Testis (tissue), 2 donors: Measurements from ENCODE around the gene E2F6.

Experiments
- POLR2A ChIP-seq: fragments of 450-650 bp; IDR thresholded peaks from one replicate; pipeline ENCODE4 v1.6.1; 2017; ENCODE audit warnings: antibody characterized with exemption, mild to moderate bottlenecking, moderate library complexity
- TF ChIP-seq, protein P1 (sequence below), 3 experiments: fragments of 450-650 bp in 2 of 3; fragments of 200-600 bp in 1 of 3; sonication (generic) in 1 of 3; IDR thresholded peaks; one replicate each; pipeline ENCODE4 v1.5.1; 2016 to 2019; ENCODE audit warnings: antibody characterized with exemption in 3 of 3, mild to moderate bottlenecking in 2 of 3, moderate library complexity in 1 of 3

DNA sequence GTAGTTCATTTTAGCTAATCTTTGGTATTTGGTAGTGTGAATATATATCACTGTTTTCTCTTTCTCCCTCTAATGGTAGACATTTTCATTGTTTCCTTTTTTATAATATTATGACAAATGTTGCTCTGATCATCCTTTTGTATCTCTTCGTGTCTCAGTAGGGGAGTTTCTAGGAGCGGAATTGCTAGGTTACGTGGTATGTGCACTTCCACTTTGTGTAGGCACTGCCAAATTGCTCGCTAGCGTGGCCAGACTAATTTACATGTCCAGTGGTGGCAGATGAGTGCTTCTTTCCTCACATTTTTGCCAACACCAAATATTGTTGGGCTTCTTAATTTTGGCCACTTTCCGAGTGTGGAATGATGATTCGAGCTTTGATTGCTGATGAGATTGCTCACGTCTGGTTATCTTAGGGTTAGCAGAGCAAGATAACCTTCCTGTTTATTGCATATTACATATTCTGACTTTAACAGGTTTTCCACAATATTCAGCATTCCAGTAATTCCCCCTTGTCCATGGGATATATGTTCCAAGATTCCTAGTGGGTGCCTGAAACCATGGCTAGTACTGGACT is 37.5 kb upstream of the E2F6 start:
- TF ChIP-seq, protein P1, sequence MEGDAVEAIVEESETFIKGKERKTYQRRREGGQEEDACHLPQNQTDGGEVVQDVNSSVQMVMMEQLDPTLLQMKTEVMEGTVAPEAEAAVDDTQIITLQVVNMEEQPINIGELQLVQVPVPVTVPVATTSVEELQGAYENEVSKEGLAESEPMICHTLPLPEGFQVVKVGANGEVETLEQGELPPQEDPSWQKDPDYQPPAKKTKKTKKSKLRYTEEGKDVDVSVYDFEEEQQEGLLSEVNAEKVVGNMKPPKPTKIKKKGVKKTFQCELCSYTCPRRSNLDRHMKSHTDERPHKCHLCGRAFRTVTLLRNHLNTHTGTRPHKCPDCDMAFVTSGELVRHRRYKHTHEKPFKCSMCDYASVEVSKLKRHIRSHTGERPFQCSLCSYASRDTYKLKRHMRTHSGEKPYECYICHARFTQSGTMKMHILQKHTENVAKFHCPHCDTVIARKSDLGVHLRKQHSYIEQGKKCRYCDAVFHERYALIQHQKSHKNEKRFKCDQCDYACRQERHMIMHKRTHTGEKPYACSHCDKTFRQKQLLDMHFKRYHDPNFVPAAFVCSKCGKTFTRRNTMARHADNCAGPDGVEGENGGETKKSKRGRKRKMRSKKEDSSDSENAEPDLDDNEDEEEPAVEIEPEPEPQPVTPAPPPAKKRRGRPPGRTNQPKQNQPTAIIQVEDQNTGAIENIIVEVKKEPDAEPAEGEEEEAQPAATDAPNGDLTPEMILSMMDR (IDR thresholded peaks at IDR 0.05), result no peak
- no peak for TF ChIP-seq POLR2A
